ENCODE results near the gene SMKR1. TPM values are rescaled to one million over a fixed set of nuclear protein-coding genes. Genes with fewer than 3 reads are reported as not detected.

Gene SMKR1
- total RNA-seq, 1 experiment from 2014 or later: 0.87 TPM

GRCh38 chr7:129492391-129492790 is 9.9 kb upstream of the SMKR1 start:
- Histone ChIP-seq H3K27me3 (ENCODE audit: insufficient read depth, low read length) (no peaks in the 10 kb centered on the region), H3K56ac (ENCODE audit: insufficient read length, low read depth, low read length) (no peak overlapping the region), H3K9ac (ENCODE audit: extremely low read depth, insufficient read length, low read length) (no peak overlapping the region), H3K27ac (ENCODE audit: insufficient read length, low read depth, low read length) (no peak overlapping the region), H3K23me2 (ENCODE audit: insufficient read length, low read depth, low read length, poor library complexity, severe bottlenecking) (no peaks in the 10 kb centered on the region), H4K8ac (replicated peaks; ENCODE audit: insufficient read length, low read depth, low read length) (no peak overlapping the region), H2AFZ (ENCODE audit: low read length) (no peak overlapping the region), H3K79me1 (ENCODE audit: insufficient read depth, low read depth, low read length, poor library complexity, severe bottlenecking) (no peaks in the 10 kb centered on the region), H3K4ac (ENCODE audit: low read depth, low read length) (no peak overlapping the region), H3K4me1 (ENCODE audit: insufficient read depth, low read length) (no peaks in the 10 kb centered on the region), H3K4me2 (ENCODE audit: insufficient read depth, insufficient read length, low read length) (no peak overlapping the region), H4K20me1 (ENCODE audit: control insufficient read depth, insufficient read depth, insufficient read length) (no peaks in the 10 kb centered on the region), H3T11ph (ENCODE audit: low read length) (no peak overlapping the region), H3K23ac (ENCODE audit: insufficient read length, low read depth, low read length) (no peak overlapping the region), H3K79me2 (ENCODE audit: insufficient read depth, low read length) (no peaks in the 10 kb centered on the region), H2BK12ac (ENCODE audit: insufficient read length, low read depth, low read length) (no peak overlapping the region), H2BK5ac (ENCODE audit: insufficient read length, low read length) (no peak overlapping the region), H2BK120ac (ENCODE audit: low read depth, low read length, poor library complexity, severe bottlenecking) (no peak overlapping the region), H2BK20ac (ENCODE audit: low read depth, low read length, poor library complexity, severe bottlenecking) (no peak overlapping the region), H2BK15ac (ENCODE audit: low read depth, low read length) (no peak overlapping the region), H4K91ac (ENCODE audit: insufficient read length, low read depth, low read length) (no peak overlapping the region), H3K14ac (ENCODE audit: insufficient read depth, low read length) (no peak overlapping the region), H4K5ac (ENCODE audit: insufficient read length, low read depth, low read length) (no peak overlapping the region), H2AK5ac (ENCODE audit: insufficient read length, low read length) (no peak overlapping the region), H3K18ac (ENCODE audit: insufficient read length, low read depth, low read length) (no peak overlapping the region), H3K9me3 (ENCODE audit: control insufficient read depth, low read depth, low read length) (no peaks in the 10 kb centered on the region)
- WGBS (ENCODE audit: extremely low coverage, insufficient read length, low lambda C conversion rate): no CpG with 5 or more reads among the region's 2 CpGs
- H3K36me3 Mint-ChIP-seq (ENCODE audit: insufficient read depth in 1 of 3, low read depth in 3 of 3): 0 out of 7 replicates have a peak, but pooled peaks cover 0 to under 1% (median 0%) of the 10 kb centered on the region in 3 experiments
- H3K27me3 Mint-ChIP-seq (ENCODE audit: low read depth): no peaks in the 10 kb centered on the region; the same call in 1 of the 2 replicates
- H3K4me1 Mint-ChIP-seq: no peaks in the 10 kb centered on the region
- H3K4me3 Mint-ChIP-seq: no peak overlapping the region
- no peaks in the 10 kb centered on the region for H3K9me3 Mint-ChIP-seq
- DNase-seq: no peak
- TF ChIP-seq CTCF (conservative IDR thresholded peaks at IDR 0.05): no peak
- no peak overlapping the region for H3K27ac Mint-ChIP-seq
